ENCODE results near the gene ADAT1. TPM values are rescaled to one million over a fixed set of nuclear protein-coding genes. Genes with fewer than 3 reads are reported as not detected.

The ADAT1 gene
- total RNA-seq, 1 experiment from 2014 or later, result 44.2 TPM

DNA sequence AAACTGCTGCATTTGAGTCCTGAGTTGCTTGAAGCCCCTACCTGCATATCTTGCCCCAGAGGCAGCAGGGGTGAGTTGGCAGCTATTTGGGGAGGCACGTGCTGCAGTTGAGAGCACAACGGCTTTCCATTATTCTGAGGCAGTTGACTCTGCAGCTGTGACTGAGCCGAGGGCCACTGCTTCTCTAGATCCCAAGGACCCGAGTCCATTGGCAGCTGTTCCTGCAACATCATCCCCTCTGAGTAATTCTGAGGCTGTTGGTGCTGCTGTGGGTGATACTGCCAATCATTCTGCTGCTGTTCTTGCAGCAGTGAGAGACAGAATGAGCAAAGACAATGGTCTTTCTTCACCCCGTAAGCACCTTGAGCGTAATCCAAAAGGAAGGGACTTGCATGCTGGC, 37.2 kb upstream of the ADAT1 start:
- RAD21 ChIA-PET (ENCODE audit: low non-redundant PET in 1 of 2, low total read pairs in 2 of 2, uncharacterized antibody in 2 of 2, unreplicated experiment in 2 of 2), result no interaction called here
- H3K9me3 ChIP-seq (ENCODE audit: control insufficient read depth in 1 of 2, insufficient read depth in 1 of 2, low read depth in 1 of 2, low read length in 2 of 2), result no peaks in the 10 kb centered on the region
- H3K36me3 ChIP-seq (ENCODE audit: control insufficient read depth in 1 of 2, insufficient read depth in 2 of 2, low read length in 2 of 2), result peaks cover 13 to 21% of the 10 kb centered on the region in 2 experiments; a peak in 2 of 4 replicates
- H3K27ac ChIP-seq (ENCODE audit: low read depth, low read length), result no peak overlapping the region
- intact Hi-C loops (cut with micrococcal nuclease), result no loop called here
- TF ChIP-seq SP1 (IDR thresholded peaks at IDR 0.05; ENCODE audit: low read depth) (no peak), ELF1 (IDR thresholded peaks at IDR 0.05; ENCODE audit: borderline replicate concordance, low read depth) (no peak), POLR2A (IDR thresholded peaks at IDR 0.05; ENCODE audit: borderline replicate concordance, extremely low read depth, insufficient read depth, insufficient read length) (no peak), CTCF (IDR thresholded peaks at IDR 0.05 in 2 of 3, conservative IDR thresholded peaks at IDR 0.05 in 1 of 3; ENCODE audit: borderline replicate concordance in 1 of 3, insufficient read depth in 1 of 3, low read depth in 2 of 3, low read length in 2 of 3) (no peak), RAD21 (IDR thresholded peaks at IDR 0.05; ENCODE audit: low read depth) (no peak), ZFX (IDR thresholded peaks at IDR 0.05) (no peak), FOSL1 (IDR thresholded peaks at IDR 0.05; ENCODE audit: low read depth) (no peak)
- H2AFZ ChIP-seq (ENCODE audit: low read depth, low read length, poor library complexity, severe bottlenecking), result no peak overlapping the region
- H3K79me2 ChIP-seq (ENCODE audit: insufficient read depth, low read length), result no peaks in the 10 kb centered on the region
- no peak for DNase-seq (ENCODE audit: low read depth, low spot score)
- no peak overlapping the region for H3K9ac ChIP-seq (ENCODE audit: low read length)
- H3K4me2 ChIP-seq (ENCODE audit: low read length), result no peak overlapping the region
- CTCF ChIA-PET, result no interaction called here
- H3K4me1 ChIP-seq (ENCODE audit: control insufficient read depth in 1 of 2, insufficient read depth in 2 of 2, low read length in 2 of 2), result no peaks in the 10 kb centered on the region
- POLR2A ChIA-PET, result no interaction called here
- no peaks in the 10 kb centered on the region for H3K9me2 ChIP-seq (ENCODE audit: insufficient read depth)
- H3K4me3 ChIP-seq (replicated peaks in 1 of 2; ENCODE audit: low read depth in 1 of 2, low read length in 2 of 2), result no peak overlapping the region
- no peak for ATAC-seq
- H3K27me3 ChIP-seq (ENCODE audit: insufficient read depth, low read length), result no peaks in the 10 kb centered on the region
- BruUV-seq (replicated peaks), result no TSS peak
- H4K20me1 ChIP-seq (ENCODE audit: insufficient read depth), result no peaks in the 10 kb centered on the region

GRCh38 chr16:75658175-75658574, 35.1 kb upstream of the ADAT1 start:
- Histone ChIP-seq H3K27ac (ENCODE audit: low read depth, low read length) (no peak overlapping the region), H3K4me2 (ENCODE audit: low read length) (no peak overlapping the region), H3K9me3 (ENCODE audit: control insufficient read depth in 1 of 2, insufficient read depth in 1 of 2, low read depth in 1 of 2, low read length in 2 of 2) (no peaks in the 10 kb centered on the region), H3K9ac (ENCODE audit: low read length) (no peak overlapping the region), H3K27me3 (ENCODE audit: insufficient read depth, low read length) (no peaks in the 10 kb centered on the region), H3K4me3 (replicated peaks in 1 of 2; ENCODE audit: low read depth in 1 of 2, low read length in 2 of 2) (no peak overlapping the region), H3K36me3 (ENCODE audit: control insufficient read depth in 1 of 2, insufficient read depth in 2 of 2, low read length in 2 of 2) (peaks cover 13 to 31% of the 10 kb centered on the region in 2 experiments; a peak in 2 of 4 replicates), H2AFZ (ENCODE audit: low read depth, low read length, poor library complexity, severe bottlenecking) (no peak overlapping the region), H3K9me2 (ENCODE audit: insufficient read depth) (no peaks in the 10 kb centered on the region), H4K20me1 (ENCODE audit: insufficient read depth) (no peaks in the 10 kb centered on the region), H3K4me1 (ENCODE audit: control insufficient read depth in 1 of 2, insufficient read depth in 2 of 2, low read length in 2 of 2) (no peaks in the 10 kb centered on the region), H3K79me2 (ENCODE audit: insufficient read depth, low read length) (peaks cover 12% of the 10 kb centered on the region)
- ChIA-PET POLR2A (no interaction called here), CTCF (no interaction called here), RAD21 (ENCODE audit: low non-redundant PET in 1 of 2, low total read pairs in 2 of 2, uncharacterized antibody in 2 of 2, unreplicated experiment in 2 of 2) (no interaction called here)
- intact Hi-C loops (cut with micrococcal nuclease), result no loop called here
- ATAC-seq (no peak), DNase-seq (ENCODE audit: low read depth, low spot score) (no peak)
- BruUV-seq (replicated peaks), result no TSS peak
- no peak for TF ChIP-seq YY1 (IDR thresholded peaks at IDR 0.05; ENCODE audit: extremely low read depth, insufficient replicate concordance, low read depth, low read length)
- TF ChIP-seq EZH2phosphoT487 (IDR thresholded peaks at IDR 0.05; ENCODE audit: borderline replicate concordance), result no peak
